A549 (cell line): ENCODE results near the gene C10orf90. TPM values are rescaled to one million over a fixed set of nuclear protein-coding genes. Genes with fewer than 3 reads are reported as not detected.

Source experiments
- ATAC-seq, 2 experiments: fragments of 200-7000 bp in 1 of 2; fragments of >200 bp in 1 of 2; cut with Nextera tagmentation in 1 of 2; cut with Tn5 transposase in 1 of 2; 3 replicates each; pipeline versions ENCODE4 v1.8.0 to v1.9.1; 2018 to 2020; ENCODE audit warnings: mild to moderate bottlenecking in 1 of 2, moderate library complexity in 1 of 2
- CTCF ChIA-PET: fragments of 300-600 bp; sonication (Branson Sonifier 250); formaldehyde crosslinking; extraction: SDS; loops from one replicate; lab custom pipeline; 2021; ENCODE audit warnings: antibody characterized with exemption, inconsistent platforms; lab: Yijun Ruan, JAX
- POLR2A ChIA-PET: fragments of 350-600 bp; formaldehyde crosslinking; extraction: SDS; loops from one replicate; lab custom pipeline; 2021; ENCODE audit warnings: antibody characterized with exemption, inconsistent platforms; lab: Yijun Ruan, JAX
- DNase-seq, 2 experiments: peaks; one replicate each; pipeline versions ENCODE4 v3.0.0 to v3.0.0-alpha.2; 2011 to 2016; ENCODE audit warnings: low read depth in 1 of 2, low spot score in 1 of 2
- FAIRE-seq: peaks from 2 replicates; lab custom pipeline; 2011; peaks lifted over from hg19 to GRCh38; lab: Jason Lieb, UNC
- H3K27ac ChIP-seq, 2 experiments: fragments of >200 bp; sonication (Bioruptor Twin); formaldehyde crosslinking; 3 replicates each; pipeline ENCODE4 v1.5.1; 2016 to 2017
- H3K4me1 ChIP-seq: fragments of >200 bp; sonication (Bioruptor Twin); formaldehyde crosslinking; 3 replicates; pipeline ENCODE4 v1.6.1; 2016
- H3K4me2 ChIP-seq: fragments of >200 bp; sonication (Bioruptor Twin); formaldehyde crosslinking; 3 replicates; pipeline ENCODE4 v1.6.1; 2016
- H3K4me3 ChIP-seq: fragments of >200 bp; sonication (Bioruptor Twin); formaldehyde crosslinking; 3 replicates; pipeline ENCODE4 v1.5.1; 2016
- H3K9me3 ChIP-seq: fragments of >200 bp; sonication (Bioruptor Twin); formaldehyde crosslinking; 3 replicates; pipeline ENCODE4 v1.6.1; 2016
- CBX2 ChIP-seq: fragments of 200-600 bp; sonication (generic); IDR thresholded peaks from 2 replicates; pipeline ENCODE4 v1.6.1; 2016; ENCODE audit warnings: low read depth, mild to moderate bottlenecking, borderline replicate concordance
- CEBPB ChIP-seq, 2 experiments: fragments of >200 bp in 1 of 2; sonication (Bioruptor Twin) in 1 of 2; formaldehyde crosslinking in 1 of 2; IDR thresholded peaks; 2 replicates each; pipeline ENCODE4 v1.6.1; 2012 to 2016
- CHD2 ChIP-seq: fragments of 150-350 bp; IDR thresholded peaks from 2 replicates; pipeline ENCODE4 v1.6.1; 2014; ENCODE audit warnings: low read length; ENCODE audit not compliant: partially characterized antibody
- CTCF ChIP-seq: fragments of >200 bp; sonication (Bioruptor Twin); formaldehyde crosslinking; IDR thresholded peaks from 3 replicates; pipeline ENCODE4 v1.5.1; 2016
- E2F6 ChIP-seq: IDR thresholded peaks from 2 replicates; pipeline ENCODE4 v1.6.1; 2012; ENCODE audit warnings: low read depth, borderline replicate concordance
- EHF ChIP-seq: fragments of 250-450 bp; sonication (Bioruptor Pico); IDR thresholded peaks from 2 replicates; pipeline ENCODE4 v1.5.0; 2020; ENCODE audit warnings: mild to moderate bottlenecking
- EHMT2 ChIP-seq: fragments of 200-600 bp; sonication (generic); IDR thresholded peaks from 2 replicates; pipeline ENCODE4 v1.6.1; 2016; ENCODE audit warnings: antibody characterized with exemption, low read depth, mild to moderate bottlenecking, moderate library complexity
- EP300 ChIP-seq, 2 experiments: fragments of >200 bp; sonication (Bioruptor Twin); formaldehyde crosslinking; IDR thresholded peaks; 2 replicates in 1 of 2; 3 replicates in 1 of 2; pipeline ENCODE4 v1.6.1; 2016 to 2017
- ESRRA ChIP-seq: fragments of 150-350 bp; IDR thresholded peaks from 2 replicates; pipeline ENCODE4 v1.6.1; 2014; ENCODE audit warnings: mild to moderate bottlenecking, low read length, borderline replicate concordance
- FOSB ChIP-seq: fragments of 250-450 bp; sonication (Bioruptor Pico); IDR thresholded peaks from 2 replicates; pipeline ENCODE4 v1.5.0; 2020; ENCODE audit warnings: mild to moderate bottlenecking, moderate library complexity
- FOXS1 ChIP-seq: fragments of 250-450 bp; sonication (Bioruptor Pico); IDR thresholded peaks from 2 replicates; pipeline ENCODE4 v1.5.0; 2020; ENCODE audit warnings: mild to moderate bottlenecking, moderate library complexity
- HDAC2 ChIP-seq: fragments of 200-600 bp; sonication (generic); IDR thresholded peaks from 2 replicates; pipeline ENCODE4 v1.6.1; 2016
- HEYL ChIP-seq: fragments of 250-450 bp; sonication (Bioruptor Pico); IDR thresholded peaks from 2 replicates; pipeline ENCODE4 v1.8.0; 2021; ENCODE audit warnings: mild to moderate bottlenecking, moderate library complexity
- HOXA7 ChIP-seq: fragments of 250-450 bp; sonication (Bioruptor Pico); IDR thresholded peaks from 2 replicates; pipeline ENCODE4 v1.5.0; 2020; ENCODE audit warnings: mild to moderate bottlenecking, moderate library complexity
- HOXB13 ChIP-seq: fragments of 250-450 bp; sonication (Bioruptor Pico); IDR thresholded peaks from 2 replicates; pipeline ENCODE4 v1.5.0; 2020; ENCODE audit warnings: low read depth, mild to moderate bottlenecking, moderate library complexity
- JUNB ChIP-seq: fragments of >200 bp; sonication (Bioruptor Twin); formaldehyde crosslinking; IDR thresholded peaks from 2 replicates; pipeline ENCODE4 v1.6.1; 2016
- MAZ ChIP-seq: fragments of 150-350 bp; IDR thresholded peaks from 2 replicates; pipeline ENCODE4 v1.6.1; 2014; ENCODE audit warnings: antibody characterized with exemption, low read depth, low read length, borderline replicate concordance
- NFE2L2 ChIP-seq: fragments of 150-350 bp; conservative IDR thresholded peaks from 2 replicates; pipeline ENCODE4 v1.6.1; 2014; ENCODE audit warnings: low read length
- NR3C1 ChIP-seq: fragments of >200 bp; sonication (Bioruptor Twin); formaldehyde crosslinking; IDR thresholded peaks from 3 replicates; pipeline ENCODE4 v1.6.1; 2017
- PBX3 ChIP-seq: IDR thresholded peaks from 2 replicates; pipeline ENCODE4 v1.6.1; 2012
- RAD21 ChIP-seq, 2 experiments: fragments of >200 bp in 1 of 2; sonication (Bioruptor Twin) in 1 of 2; formaldehyde crosslinking in 1 of 2; IDR thresholded peaks in 1 of 2; conservative IDR thresholded peaks in 1 of 2; 2 replicates in 1 of 2; 3 replicates in 1 of 2; pipeline ENCODE4 v1.6.1; 2012 to 2018; ENCODE audit warnings: inconsistent platforms in 1 of 2
- RCOR1 ChIP-seq: fragments of 150-350 bp; IDR thresholded peaks from 2 replicates; pipeline ENCODE4 v1.6.1; 2014; ENCODE audit warnings: antibody characterized with exemption, low read length, low read depth
- REST ChIP-seq: fragments of 200-600 bp; sonication (generic); IDR thresholded peaks from 2 replicates; pipeline ENCODE4 v1.6.1; 2016; ENCODE audit warnings: antibody characterized with exemption, mild to moderate bottlenecking, moderate library complexity
- SREBF2 ChIP-seq: fragments of 450-650 bp; IDR thresholded peaks from 2 replicates; pipeline ENCODE4 v1.6.1; 2014; ENCODE audit warnings: mild to moderate bottlenecking, moderate library complexity
- TFCP2L1 ChIP-seq: fragments of 250-450 bp; sonication (Bioruptor Pico); IDR thresholded peaks from 2 replicates; pipeline ENCODE4 v1.5.0; 2021; ENCODE audit warnings: mild to moderate bottlenecking
- TP53 ChIP-seq: fragments of 250-450 bp; sonication (Bioruptor Pico); IDR thresholded peaks from 2 replicates; pipeline ENCODE4 v1.5.0; 2021; ENCODE audit warnings: mild to moderate bottlenecking, moderate library complexity
- ZNF302 ChIP-seq: fragments of 250-450 bp; sonication (Bioruptor Pico); IDR thresholded peaks from 2 replicates; pipeline ENCODE4 v1.9.0; 2021; ENCODE audit warnings: inconsistent platforms, mild to moderate bottlenecking, moderate library complexity
- WGBS: methylation state at CpG from one replicate; pipeline ENCODE4 v1.1.6; 2017; ENCODE audit errors: missing lambda C conversion rate; 5-methylcytosine and 5-hydroxymethylcytosine counted together
- polyA plus RNA-seq, 4 experiments: library from polyadenylated mRNA; depleted of rRNA in 3 of 4; stranded (reverse); fragments of >200 nt; fragmentation: RNase III in 1 of 4; extraction: RNeasy Plus Mini Kit Qiagen cat#74134 plus additional on column Dnase treatment in 1 of 4; gene quantifications; 2 replicates in 3 of 4; 3 replicates in 1 of 4; pipeline ENCODE4 v1.2.3, GENCODE V29; 2011 to 2017

Gene C10orf90
- polyA plus RNA-seq, 2 of the 4 experiments (the other 2 are of a cell fraction) = 0.70 to 2.0 TPM

GRCh38 chr10:126640401-126640800 lies 30.1 kb downstream of the C10orf90 start:
- DNase-seq (no peak), FAIRE-seq (no peak), ATAC-seq (no peak)
- TF ChIP-seq RCOR1 (no peak), TFCP2L1 (CRISPR knock-in tag) (no peak), REST (no peak), HOXA7 (CRISPR knock-in tag) (no peak)
- ChIA-PET CTCF (no interaction called here), POLR2A (no interaction called here)
- H3K4me1 ChIP-seq = no peaks in the 10 kb centered on the region
- no peak overlapping the region for H3K4me3 ChIP-seq
- no peak overlapping the region for H3K4me2 ChIP-seq
- no peaks in the 10 kb centered on the region for H3K9me3 ChIP-seq
- H3K27ac ChIP-seq = no peak overlapping the region
- WGBS = 32% methylated on average over 3 of the region's 3 CpGs

- ChIA-PET CTCF (no interaction called here), POLR2A (no interaction called here)
- ATAC-seq (no peak), DNase-seq (no peak), FAIRE-seq (no peak)
- TF ChIP-seq HOXB13 (CRISPR knock-in tag) (no peak), CTCF (no peak), SREBF2 (no peak), ZNF302 (CRISPR knock-in tag) (no peak), HEYL (CRISPR knock-in tag) (no peak)
- H3K4me3 ChIP-seq = no peak overlapping the region
- no peak overlapping the region for H3K27ac ChIP-seq
- H3K4me2 ChIP-seq = no peak overlapping the region
- no peaks in the 10 kb centered on the region for H3K4me1 ChIP-seq
- 48% methylated on average over 9 of the region's 9 CpGs for WGBS
- H3K9me3 ChIP-seq = no peaks in the 10 kb centered on the region
These were observed 31.4 kb downstream of the C10orf90 start for GRCh38 chr10:126639084-126639483.

GRCh38 chr10:126638542-126638941 lies 32.0 kb downstream of the C10orf90 start:
- no peaks in the 10 kb centered on the region for H3K4me1 ChIP-seq
- WGBS = 42% methylated on average over 6 of the region's 6 CpGs
- POLR2A ChIA-PET = no interaction called here

GRCh38 chr10:126637501-126637900 lies 33.0 kb downstream of the C10orf90 start:
- no peaks in the 10 kb centered on the region for H3K9me3 ChIP-seq
- FAIRE-seq (no peak), ATAC-seq (no peak), DNase-seq (no peak)
- ChIA-PET POLR2A (no interaction called here), CTCF (no interaction called here)
- no peaks in the 10 kb centered on the region for H3K4me1 ChIP-seq
- H3K4me3 ChIP-seq = no peak overlapping the region
- 21% methylated on average over 5 of the region's 5 CpGs for WGBS
- TF ChIP-seq FOXS1 (CRISPR knock-in tag) (no peak), JUNB (no peak), EHF (no peak), TP53 (no peak), HOXA7 (CRISPR knock-in tag) (no peak), FOSB (CRISPR knock-in tag) (no peak), E2F6 (no peak), NR3C1 (no peak), NFE2L2 (no peak), CEBPB (IDR thresholded peaks at IDR 0.05) (no peak), CBX2 (no peak), RAD21 (conservative IDR thresholded peaks at IDR 0.05 in 1 of 2, IDR thresholded peaks at IDR 0.05 in 1 of 2) (no peak), TFCP2L1 (CRISPR knock-in tag) (no peak), CHD2 (no peak), HDAC2 (no peak), RCOR1 (no peak), PBX3 (no peak), MAZ (no peak), ESRRA (no peak), EHMT2 (no peak)
- no peak overlapping the region for H3K4me2 ChIP-seq
- no peak overlapping the region for H3K27ac ChIP-seq

More at GRCh38 chr10:126638542-126638941, 32.0 kb downstream of the C10orf90 start:
- no peak for TF ChIP-seq EP300 (IDR thresholded peaks at IDR 0.05)
- no peak overlapping the region for H3K27ac ChIP-seq
- H3K4me2 ChIP-seq = no peak overlapping the region
- CTCF ChIA-PET = no interaction called here
- DNase-seq (no peak), FAIRE-seq (no peak), ATAC-seq (no peak)
- no peak overlapping the region for H3K4me3 ChIP-seq
- no peaks in the 10 kb centered on the region for H3K9me3 ChIP-seq
